ENCODE data around the gene TDRKH.
A peak's percentile ranks its signal among the peaks of the same experiment; 100 is the strongest.

Gene TDRKH, protein sequence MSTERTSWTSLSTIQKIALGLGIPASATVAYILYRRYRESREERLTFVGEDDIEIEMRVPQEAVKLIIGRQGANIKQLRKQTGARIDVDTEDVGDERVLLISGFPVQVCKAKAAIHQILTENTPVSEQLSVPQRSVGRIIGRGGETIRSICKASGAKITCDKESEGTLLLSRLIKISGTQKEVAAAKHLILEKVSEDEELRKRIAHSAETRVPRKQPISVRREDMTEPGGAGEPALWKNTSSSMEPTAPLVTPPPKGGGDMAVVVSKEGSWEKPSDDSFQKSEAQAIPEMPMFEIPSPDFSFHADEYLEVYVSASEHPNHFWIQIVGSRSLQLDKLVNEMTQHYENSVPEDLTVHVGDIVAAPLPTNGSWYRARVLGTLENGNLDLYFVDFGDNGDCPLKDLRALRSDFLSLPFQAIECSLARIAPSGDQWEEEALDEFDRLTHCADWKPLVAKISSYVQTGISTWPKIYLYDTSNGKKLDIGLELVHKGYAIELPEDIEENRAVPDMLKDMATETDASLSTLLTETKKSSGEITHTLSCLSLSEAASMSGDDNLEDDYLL

DNA sequence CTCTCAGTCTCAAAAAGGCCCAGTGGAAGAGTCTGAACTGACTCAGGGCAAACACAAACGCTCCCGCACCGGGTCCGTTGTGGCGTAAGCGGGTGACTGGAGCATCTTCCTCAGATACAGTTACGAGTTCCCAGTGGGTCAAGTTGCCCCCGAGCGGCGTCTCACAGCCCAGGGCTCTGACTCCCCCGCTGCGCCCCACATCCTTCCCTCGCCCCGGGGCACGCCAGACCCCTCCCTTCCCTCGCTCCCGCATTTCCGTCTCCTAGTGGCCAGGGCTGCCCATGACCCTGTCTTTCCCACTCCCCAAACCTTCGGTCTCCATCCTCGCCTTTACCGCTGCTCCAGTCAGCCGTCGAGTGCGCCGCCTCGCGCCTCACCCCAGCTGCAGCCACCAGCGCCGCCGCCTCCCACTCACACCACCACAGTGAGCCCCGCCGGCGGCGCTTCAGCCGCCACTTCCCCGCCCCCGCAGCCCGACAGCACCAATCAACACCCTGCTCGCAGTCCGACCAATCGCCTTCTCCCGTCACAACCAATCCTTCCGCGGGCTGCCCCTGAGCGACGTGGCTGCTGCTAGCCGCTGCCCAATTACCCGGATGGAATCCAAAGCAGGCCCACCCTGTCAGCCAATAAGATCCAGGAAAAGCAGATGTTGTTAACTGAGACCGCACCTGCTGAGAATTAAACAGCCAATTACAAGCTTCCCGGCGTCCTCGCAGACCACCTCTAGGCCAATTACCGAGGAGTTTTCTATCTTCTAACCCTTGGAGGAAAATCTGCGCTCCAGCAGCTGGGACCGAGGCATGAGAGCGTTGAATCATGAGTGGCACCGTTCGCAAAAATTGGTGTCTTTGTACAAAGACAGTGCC is at the start of gene TDRKH:
TSS of gene TDRKH (minus strand) at position 430 of the 869 bp plus-strand sequence. CDS start 7,478 bp downstream, outside the sequence.
- DNase-seq = peak; percentile 99 to 100
- no peak for TF ChIP-seq GATA1 (IDR thresholded peaks at IDR 0.05; ENCODE audit: low read depth, low read length)
- TF ChIP-seq POLR2A (IDR thresholded peaks at IDR 0.05; ENCODE audit: low read length) = peak; percentile 57

DNA sequence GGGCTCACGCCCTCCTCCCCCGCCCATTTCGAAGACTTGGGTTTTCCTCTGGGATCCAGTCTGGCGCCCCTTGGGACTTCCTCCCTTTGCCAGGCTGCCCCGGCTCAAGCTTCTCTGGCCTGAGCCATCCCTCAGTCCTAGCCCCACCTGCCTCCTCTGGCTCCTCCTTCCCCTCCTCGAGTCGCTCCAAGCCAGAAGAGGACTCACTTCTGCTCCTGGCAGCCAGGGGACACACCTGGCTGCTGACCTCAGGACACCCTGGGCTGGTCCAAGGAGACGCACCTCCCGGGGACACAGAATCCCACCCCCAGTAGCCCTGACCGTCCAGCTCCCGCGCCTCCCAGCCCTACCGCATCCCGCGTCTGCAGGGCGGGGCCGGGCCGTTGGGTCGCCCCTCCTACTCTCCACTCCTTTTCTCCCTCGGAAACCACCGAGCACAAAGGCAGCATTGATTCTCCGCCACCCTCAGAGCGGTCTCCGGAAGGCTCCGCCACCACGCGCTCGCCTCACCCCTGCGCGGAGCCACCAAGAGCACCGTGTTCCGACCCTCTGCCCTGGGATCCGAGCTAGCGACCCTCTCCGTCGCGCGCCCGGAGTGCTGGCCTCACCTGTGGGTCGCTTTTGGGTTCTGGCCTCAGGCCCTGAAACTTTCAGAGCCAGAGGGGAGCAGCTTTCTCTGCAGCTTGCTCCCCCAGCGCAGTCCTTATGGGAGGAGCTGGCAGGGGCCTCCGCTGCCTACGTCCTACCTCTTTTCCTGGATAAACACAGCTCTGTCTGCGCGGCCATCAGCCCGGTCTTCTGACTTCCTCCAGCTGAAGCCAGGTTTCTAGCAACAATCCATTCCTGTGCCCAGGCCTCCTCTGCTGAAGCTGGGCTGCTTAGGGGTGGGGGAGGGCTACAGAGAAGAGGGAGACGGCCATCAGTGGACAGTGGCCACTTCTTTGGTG is 49.4 kb upstream of the TDRKH start, which contains the start of gene C2CD4D:
TSS of gene C2CD4D (minus strand) at position 364 of the 947 bp plus-strand sequence. CDS start 831 bp downstream, outside the sequence.
- DNase-seq = no peak
- TF ChIP-seq GATA1 (IDR thresholded peaks at IDR 0.05; ENCODE audit: low read depth, low read length) = no peak
- no peak for TF ChIP-seq POLR2A (IDR thresholded peaks at IDR 0.05; ENCODE audit: low read length)

DNA sequence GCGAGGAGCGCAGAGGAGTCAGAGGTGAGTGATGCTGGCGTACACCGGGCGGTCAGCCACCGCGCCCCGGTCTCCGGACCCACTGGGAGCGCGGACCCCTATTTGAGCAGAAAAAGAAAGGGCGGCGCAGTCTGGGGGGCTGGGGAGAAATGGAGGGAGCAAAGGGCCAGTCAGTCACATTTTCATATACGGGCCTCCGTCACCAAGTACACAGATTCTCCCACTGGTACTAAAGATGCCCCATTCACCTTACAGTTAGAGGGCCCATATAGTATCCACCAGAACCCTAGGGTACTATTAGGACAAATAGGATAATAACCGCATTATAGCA is 48.7 kb upstream of the TDRKH start:
- no peak for DNase-seq
- no peak for TF ChIP-seq GATA1 (IDR thresholded peaks at IDR 0.05; ENCODE audit: low read depth, low read length)
- no peak for TF ChIP-seq POLR2A (IDR thresholded peaks at IDR 0.05; ENCODE audit: low read length)

DNA sequence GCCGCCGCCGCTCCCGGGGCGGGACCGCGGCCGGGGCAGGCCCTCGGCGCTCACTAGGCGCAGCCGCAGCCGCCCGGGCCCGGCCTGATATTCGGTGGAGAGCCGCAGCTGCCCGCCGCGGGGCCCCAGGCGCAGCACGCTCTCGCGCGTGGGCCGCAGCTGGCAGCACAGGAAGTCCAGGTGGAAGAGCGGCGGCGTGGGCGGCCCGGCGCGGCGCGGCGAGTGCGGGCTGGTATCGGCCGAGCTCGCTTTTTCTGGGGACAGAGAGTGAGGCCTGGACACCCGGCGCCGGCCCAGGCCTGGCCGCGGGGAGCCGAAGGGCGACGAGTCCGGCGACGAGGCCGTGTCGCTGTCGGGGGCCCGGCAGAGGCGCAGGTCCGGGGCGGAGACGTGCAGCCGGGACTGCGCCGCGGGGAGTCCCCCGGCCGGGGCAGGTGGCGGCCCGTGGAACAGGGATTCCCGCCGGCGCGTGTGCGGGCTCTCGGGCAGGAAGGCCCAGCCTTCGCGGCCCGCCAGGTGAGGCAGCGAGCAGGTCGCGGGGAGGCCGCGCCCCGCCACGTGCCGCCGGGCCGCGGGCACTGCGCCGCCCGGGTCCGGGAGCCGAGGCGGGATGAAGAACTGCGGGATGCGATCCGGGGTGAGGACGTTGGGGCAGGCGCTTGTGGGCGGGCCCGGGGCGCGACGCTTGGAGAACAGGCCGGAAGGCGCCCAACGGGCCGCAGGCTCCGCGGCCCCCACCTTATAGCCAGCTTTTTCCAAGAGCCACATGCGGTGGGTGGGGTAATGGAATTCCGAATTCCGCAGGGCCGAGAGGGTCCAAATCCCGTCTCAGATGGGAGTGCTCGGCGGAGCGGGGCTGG is 48.2 kb upstream of the TDRKH start:
- peak; percentile 17 to 18 for DNase-seq
- no peak for TF ChIP-seq POLR2A (IDR thresholded peaks at IDR 0.05; ENCODE audit: low read length)
- no peak for TF ChIP-seq GATA1 (IDR thresholded peaks at IDR 0.05; ENCODE audit: low read depth, low read length)

DNA sequence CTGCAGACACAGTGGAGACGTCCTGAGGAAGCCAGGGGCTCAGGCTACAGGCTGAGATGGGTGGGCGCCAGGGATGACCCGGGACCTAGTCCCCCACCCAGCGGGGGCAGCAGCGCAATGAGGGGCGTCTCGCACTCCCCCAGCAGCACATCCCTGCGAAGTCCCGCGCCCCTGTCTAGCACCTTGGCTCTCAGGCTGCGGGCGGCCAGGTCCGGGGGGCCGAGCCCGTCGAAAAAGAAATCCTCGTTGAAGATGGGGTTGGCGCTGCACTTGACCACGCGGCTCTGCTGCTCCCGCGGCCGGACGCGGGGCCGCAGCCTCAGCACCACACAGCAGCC is 47.6 kb upstream of the TDRKH start:
- TF ChIP-seq GATA1 (IDR thresholded peaks at IDR 0.05; ENCODE audit: low read depth, low read length) (no peak), POLR2A (IDR thresholded peaks at IDR 0.05; ENCODE audit: low read length) (no peak)
- DNase-seq = no peak

DNA sequence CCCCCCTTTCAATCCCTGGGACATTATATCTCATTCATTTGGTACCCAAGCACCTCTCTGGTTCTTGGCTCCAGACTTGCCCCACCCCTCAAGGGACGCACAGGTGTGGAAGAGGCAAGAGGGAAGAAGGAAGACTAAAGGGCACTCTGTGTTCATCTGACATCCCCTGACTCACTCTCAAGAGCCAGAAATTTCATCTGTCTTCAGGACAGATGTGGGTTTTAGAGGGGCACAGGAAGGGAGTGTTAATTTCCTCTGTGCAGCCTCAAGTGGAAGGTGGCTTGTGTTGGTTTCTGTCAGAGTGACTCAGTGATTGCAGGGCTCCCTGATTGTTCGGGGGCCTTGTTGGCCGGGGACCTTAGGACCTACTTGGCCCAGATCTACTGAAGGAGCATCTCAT is 46.9 kb upstream of the TDRKH start:
- DNase-seq = no peak
- TF ChIP-seq GATA1 (IDR thresholded peaks at IDR 0.05; ENCODE audit: low read depth, low read length) (no peak), POLR2A (IDR thresholded peaks at IDR 0.05; ENCODE audit: low read length) (no peak)

DNA sequence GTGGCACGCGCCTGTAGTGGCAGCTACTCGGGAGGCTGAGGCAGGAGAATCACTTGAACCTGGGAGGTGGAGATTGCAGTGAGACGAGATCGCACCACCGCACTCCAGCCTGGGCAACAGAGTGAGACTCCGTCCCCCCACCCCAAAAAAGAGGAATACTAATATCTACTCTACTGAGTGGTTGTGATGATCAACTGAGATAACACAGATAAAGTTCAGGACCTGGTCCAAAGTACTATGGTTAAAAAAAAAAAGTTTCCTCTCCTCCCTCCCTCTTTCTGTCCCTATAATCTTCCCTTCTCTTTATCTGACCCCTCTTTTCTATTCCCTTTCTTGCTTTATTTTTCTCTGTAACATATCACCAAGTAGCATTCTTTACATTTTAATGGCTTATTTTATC is 45.3 kb upstream of the TDRKH start:
- TF ChIP-seq POLR2A (IDR thresholded peaks at IDR 0.05; ENCODE audit: low read length) = no peak
- TF ChIP-seq GATA1 (IDR thresholded peaks at IDR 0.05; ENCODE audit: low read depth, low read length) = no peak
- DNase-seq = no peak

DNA sequence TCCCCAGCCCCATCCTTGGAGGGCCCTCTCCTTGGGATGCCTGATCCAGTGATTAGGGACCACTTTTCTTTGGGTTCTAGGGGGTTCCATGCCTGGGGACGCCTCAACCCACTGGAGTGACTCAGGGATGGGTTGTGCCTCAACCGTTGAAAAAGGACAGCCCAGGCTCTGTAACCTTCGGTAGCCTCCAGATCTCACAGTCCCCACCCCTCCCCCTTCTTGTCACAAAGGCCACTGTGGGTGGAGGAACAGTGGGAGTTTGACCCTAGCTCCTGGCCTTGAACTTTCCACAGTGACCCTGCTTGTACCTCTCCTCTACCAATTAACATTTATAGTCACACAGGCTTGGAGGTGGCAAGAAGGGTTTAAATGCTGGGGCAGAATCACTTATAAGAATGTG is 43.9 kb upstream of the TDRKH start:
- no peak for DNase-seq
- TF ChIP-seq POLR2A (IDR thresholded peaks at IDR 0.05; ENCODE audit: low read length) = no peak
- no peak for TF ChIP-seq GATA1 (IDR thresholded peaks at IDR 0.05; ENCODE audit: low read depth, low read length)

DNA sequence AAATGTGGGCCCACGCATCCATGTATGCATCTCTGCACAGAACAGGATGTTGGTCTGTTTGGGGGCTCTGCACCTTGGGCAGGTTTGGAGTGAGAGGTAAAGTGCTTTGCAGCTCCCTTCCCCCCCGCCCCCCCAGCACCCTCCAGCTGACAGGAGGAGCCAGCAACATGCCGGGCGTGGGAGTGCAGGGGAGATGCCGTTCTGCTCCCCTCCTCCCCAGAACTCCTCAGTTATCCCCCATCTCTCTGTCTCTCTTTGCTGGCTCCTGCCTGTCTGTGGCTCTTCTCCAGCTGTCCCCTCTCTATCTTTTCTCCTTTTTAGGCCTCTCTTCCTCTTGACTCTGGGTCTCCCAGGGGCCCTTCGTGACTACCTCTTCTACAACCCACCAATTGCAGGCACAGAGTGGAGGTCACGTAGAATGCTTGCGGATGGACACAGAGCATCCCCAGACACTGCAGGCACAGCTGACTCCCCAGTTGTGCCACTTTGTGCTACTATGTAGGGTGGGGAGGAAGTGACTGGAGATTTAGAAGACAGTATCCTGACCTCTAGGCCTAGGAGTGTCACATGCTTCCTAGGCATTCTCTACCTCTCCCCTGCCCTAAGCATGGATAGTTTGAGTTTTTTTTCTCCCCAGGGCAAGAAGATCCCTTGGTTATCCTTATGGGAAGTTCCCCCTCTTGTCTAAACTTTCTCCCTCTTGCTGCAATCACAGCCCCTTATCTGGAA is 43.0 kb upstream of the TDRKH start:
- TF ChIP-seq GATA1 (IDR thresholded peaks at IDR 0.05; ENCODE audit: low read depth, low read length) (no peak), POLR2A (IDR thresholded peaks at IDR 0.05; ENCODE audit: low read length) (no peak)
- DNase-seq = no peak

DNA sequence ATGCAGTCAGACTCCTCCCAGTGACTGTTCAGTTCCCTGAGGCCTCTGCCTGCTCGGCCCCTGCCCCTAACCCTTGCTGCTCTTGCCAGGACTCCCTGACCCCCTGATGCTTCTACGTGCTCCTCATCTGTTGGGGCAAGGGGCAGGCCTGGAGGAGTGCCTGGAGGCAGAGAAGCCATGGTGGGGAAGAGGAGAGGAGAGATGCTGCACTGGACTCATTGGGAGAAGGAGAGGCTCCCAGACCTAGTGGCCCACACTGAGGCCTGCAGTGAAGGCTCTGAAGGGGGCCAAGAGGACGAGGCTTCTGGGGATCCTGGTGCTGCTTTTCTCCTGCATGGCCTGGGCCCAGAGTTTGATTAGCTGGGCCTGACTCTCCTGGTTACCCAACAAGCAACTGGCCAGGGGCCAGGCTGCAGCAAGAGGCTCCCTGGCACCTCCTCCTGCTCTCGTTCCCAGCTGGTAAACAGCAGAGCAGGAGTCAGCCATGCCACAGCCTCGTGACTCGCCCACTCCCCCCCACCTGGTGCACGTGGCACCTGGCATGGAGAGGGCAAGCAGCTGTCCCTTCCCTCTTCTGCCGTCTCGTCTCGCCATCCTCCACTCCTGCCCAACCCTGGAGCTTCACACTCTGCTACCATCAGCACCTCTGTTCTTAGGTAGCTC is 42.1 kb upstream of the TDRKH start:
- no peak for DNase-seq
- TF ChIP-seq GATA1 (IDR thresholded peaks at IDR 0.05; ENCODE audit: low read depth, low read length) (no peak), POLR2A (IDR thresholded peaks at IDR 0.05; ENCODE audit: low read length) (no peak)

DNA sequence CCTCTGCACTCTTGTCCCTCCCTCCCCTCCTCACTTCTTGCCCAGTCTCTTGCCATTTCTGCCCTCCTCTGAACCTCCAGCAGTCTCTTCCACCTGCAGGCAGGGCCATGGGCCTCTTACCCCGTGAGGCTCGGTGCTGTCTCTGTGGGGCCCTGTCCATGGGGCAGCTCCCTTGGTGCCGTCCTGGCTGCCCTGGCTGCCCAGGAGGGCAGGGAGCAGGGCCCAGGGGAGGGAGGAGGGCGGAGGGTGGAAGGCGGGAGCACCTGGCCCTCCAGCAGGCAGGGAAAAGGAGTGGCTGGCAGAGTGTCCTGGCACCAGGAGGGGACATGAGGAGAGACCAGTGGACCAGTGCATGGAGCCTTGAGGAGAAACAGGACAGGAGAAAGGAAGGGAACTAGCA is 41.3 kb upstream of the TDRKH start, which contains the start of gene RORC:
TSS of gene RORC (minus strand) at position 198 of the 400 bp plus-strand sequence. CDS start at position 160, 38 bp downstream.
- TF ChIP-seq GATA1 (IDR thresholded peaks at IDR 0.05; ENCODE audit: low read depth, low read length) = no peak
- TF ChIP-seq POLR2A (IDR thresholded peaks at IDR 0.05; ENCODE audit: low read length) = no peak
- DNase-seq = no peak
